HG02678 (cell line): ENCODE data around the gene SVOPL.
"Not testable (repeated sequence)": the region's sequence is repeated elsewhere in the genome, so short reads cannot be mapped to it uniquely, and the experiment has no call there.

Experiments used
- ATAC-seq: cut with Tn5 transposase; IDR thresholded peaks from one replicate; pipeline ENCODE4 v1.9.1; 2021; ENCODE audit warnings: mild to moderate bottlenecking, moderate library complexity; ENCODE audit not compliant: unreplicated experiment

Gene SVOPL

GRCh38 chr7:138705167-138705566, 4.0 kb upstream of the SVOPL start:
- no peak for ATAC-seq

- ATAC-seq: no peak
Observed at GRCh38 chr7:138701537-138701923, 368 bp upstream of the SVOPL start.

- no peak for ATAC-seq
Observed at GRCh38 chr7:138699661-138700060, 1.5 kb downstream of the SVOPL start.

GRCh38 chr7:138698281-138698680, 2.9 kb downstream of the SVOPL start:
- no peak for ATAC-seq

GRCh38 chr7:138697535-138698182, 3.5 kb downstream of the SVOPL start:
- no peak for ATAC-seq

- not testable (repeated sequence) for ATAC-seq
Observed at GRCh38 chr7:138695776-138696175, 5.4 kb downstream of the SVOPL start.

- ATAC-seq: no peak
Observed at GRCh38 chr7:138695106-138695505, 6.1 kb downstream of the SVOPL start.

- no peak for ATAC-seq
Observed at GRCh38 chr7:138691178-138691577, 10.0 kb downstream of the SVOPL start.

- ATAC-seq: no peak
Observed at GRCh38 chr7:138690495-138690894, 10.7 kb downstream of the SVOPL start.

- ATAC-seq: not testable (repeated sequence)
Observed at GRCh38 chr7:138688037-138688436, 13.1 kb downstream of the SVOPL start.

GRCh38 chr7:138684340-138684739, 16.8 kb downstream of the SVOPL start:
- no peak for ATAC-seq

- no peak for ATAC-seq
Observed at GRCh38 chr7:138679793-138680192, 21.4 kb downstream of the SVOPL start.

- ATAC-seq: no peak
Observed at GRCh38 chr7:138670594-138670993, 30.6 kb downstream of the SVOPL start.

GRCh38 chr7:138669364-138669763, 31.8 kb downstream of the SVOPL start:
- ATAC-seq: no peak

- no peak for ATAC-seq
Observed at GRCh38 chr7:138668946-138669345, 32.2 kb downstream of the SVOPL start.

GRCh38 chr7:138668229-138668596, 32.9 kb downstream of the SVOPL start:
- ATAC-seq: no peak

- ATAC-seq: no peak
Observed at GRCh38 chr7:138667535-138668228, 33.5 kb downstream of the SVOPL start.

GRCh38 chr7:138666385-138666784, 34.8 kb downstream of the SVOPL start:
- ATAC-seq: no peak

- no peak for ATAC-seq
Observed at GRCh38 chr7:138665669-138666140, 35.5 kb downstream of the SVOPL start.

- ATAC-seq: no peak
Observed at GRCh38 chr7:138665249-138665648, 35.9 kb downstream of the SVOPL start.

- no peak for ATAC-seq
Observed at GRCh38 chr7:138663725-138664710, 37.1 kb downstream of the SVOPL start.

GRCh38 chr7:138662991-138663320, 38.2 kb downstream of the SVOPL start:
- ATAC-seq: no peak
